Measurements from ENCODE around the gene FAM20A.
A peak's percentile ranks its signal among the peaks of the same experiment; 100 is the strongest.

The FAM20A gene

GRCh38 chr17:68600931-68601564 is at the start of gene FAM20A:
TSS of gene FAM20A (minus strand) at chr17:68601367. CDS start at chr17:68600666, 701 bp downstream.
- peak; percentile 78 for DNase-seq

GRCh38 chr17:68649324-68649723 is 48.2 kb upstream of the FAM20A start:
- DNase-seq: no peak

GRCh38 chr17:68646626-68647526 is 45.7 kb upstream of the FAM20A start:
- no peak for DNase-seq

- no peak for DNase-seq
Observed at GRCh38 chr17:68642118-68642412, 40.9 kb upstream of the FAM20A start.

- DNase-seq: no peak
Observed at GRCh38 chr17:68641276-68642117, 40.3 kb upstream of the FAM20A start.

- no peak for DNase-seq
Observed at GRCh38 chr17:68640242-68640989, 39.2 kb upstream of the FAM20A start.

GRCh38 chr17:68634345-68634876 is 33.2 kb upstream of the FAM20A start:
- DNase-seq: no peak

- no peak for DNase-seq
Observed at GRCh38 chr17:68628576-68628957, 27.4 kb upstream of the FAM20A start.

DNA sequence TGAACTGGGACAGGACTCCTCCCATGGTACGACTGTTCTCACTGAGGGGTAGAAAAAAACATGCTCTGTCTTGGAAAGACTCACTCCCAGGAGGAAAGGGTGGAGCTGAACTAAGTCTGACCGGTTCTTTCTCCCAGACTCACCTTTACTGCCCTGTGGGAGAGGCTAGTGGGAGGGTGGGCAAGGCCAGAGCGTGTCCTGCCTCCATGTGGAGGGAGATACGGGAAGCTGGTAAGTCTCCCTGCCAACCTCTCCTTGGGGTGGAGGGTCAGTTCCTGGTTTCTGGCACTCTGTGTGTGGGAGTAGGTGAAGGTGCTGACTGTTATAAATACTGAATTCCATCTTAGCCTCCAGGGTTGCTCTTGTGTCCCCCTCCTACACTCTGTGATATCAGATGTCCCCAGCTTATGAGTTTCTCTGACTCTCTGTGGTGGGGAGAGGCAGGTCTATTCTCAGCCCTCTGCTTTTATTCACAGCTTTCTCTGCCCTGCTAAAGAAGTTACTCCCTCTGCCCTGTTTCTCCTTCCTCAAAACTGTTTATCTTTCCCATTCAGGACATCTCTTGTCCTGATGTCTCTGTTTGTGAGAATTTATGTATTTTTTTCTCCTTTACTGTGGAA is 26.9 kb upstream of the FAM20A start:
- DNase-seq: no peak

- no peak for DNase-seq
Observed at GRCh38 chr17:68624381-68624780, 23.2 kb upstream of the FAM20A start.

DNA sequence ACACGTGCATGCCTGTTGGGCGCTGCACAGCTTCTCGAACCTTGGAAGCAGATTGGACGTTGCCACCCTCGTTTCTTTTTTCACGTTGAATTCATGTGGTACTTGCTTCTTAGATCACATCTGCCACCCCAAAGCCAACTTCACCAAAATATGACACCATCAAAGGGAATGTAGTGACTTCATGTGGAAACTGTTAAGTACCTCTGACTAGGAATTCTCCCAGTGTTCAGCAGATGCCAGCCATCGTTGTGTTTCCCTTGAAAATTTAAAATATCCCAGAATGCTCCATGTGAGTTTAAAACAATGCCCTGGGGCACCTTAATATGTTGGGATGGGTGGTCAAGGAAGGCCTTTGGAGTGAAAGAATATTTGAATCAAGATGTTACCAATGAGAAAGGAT is 22.6 kb upstream of the FAM20A start:
- no peak for DNase-seq

DNA sequence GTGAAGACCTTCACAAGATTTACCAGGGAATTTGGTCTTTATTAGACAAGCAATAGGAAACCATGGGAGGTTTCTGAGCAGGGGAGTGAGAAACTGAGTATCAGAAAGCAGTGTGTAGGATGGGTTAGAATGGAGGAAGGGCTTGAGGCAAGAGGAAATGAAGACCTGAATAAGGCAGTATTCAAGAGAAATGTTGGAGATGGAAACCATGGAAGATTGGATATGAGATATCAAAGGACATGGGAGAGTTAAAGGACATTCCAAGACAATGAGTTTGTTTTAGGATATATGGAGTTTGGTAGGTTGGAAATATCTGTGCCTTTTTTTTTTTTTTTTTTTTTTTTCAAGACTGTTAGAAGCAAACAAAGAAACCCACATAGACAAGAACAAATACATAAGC is 21.3 kb upstream of the FAM20A start:
- no peak for DNase-seq

- DNase-seq: no peak
Observed at GRCh38 chr17:68621065-68621464, 19.9 kb upstream of the FAM20A start.

- DNase-seq: no peak
Observed at GRCh38 chr17:68616334-68616733, 15.2 kb upstream of the FAM20A start.

DNA sequence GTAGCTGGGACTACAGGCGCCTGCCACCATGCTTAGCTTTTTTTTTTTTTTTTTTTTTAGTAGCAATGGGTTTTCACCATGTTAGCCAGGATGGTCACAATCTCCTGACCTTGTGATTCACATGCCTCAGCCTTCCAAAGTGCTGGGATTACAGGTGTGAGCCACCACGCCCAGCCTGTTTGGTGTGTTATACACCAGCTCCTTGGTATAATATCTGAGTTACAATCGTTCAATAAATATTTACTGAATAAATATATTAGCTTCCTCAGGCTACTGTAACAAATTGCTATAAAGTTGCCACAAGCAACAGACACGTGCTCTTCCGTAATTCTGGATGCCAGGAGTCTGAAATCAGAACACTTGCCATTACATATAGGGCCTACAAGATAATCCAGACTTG is 13.6 kb upstream of the FAM20A start:
- DNase-seq: no peak

DNA sequence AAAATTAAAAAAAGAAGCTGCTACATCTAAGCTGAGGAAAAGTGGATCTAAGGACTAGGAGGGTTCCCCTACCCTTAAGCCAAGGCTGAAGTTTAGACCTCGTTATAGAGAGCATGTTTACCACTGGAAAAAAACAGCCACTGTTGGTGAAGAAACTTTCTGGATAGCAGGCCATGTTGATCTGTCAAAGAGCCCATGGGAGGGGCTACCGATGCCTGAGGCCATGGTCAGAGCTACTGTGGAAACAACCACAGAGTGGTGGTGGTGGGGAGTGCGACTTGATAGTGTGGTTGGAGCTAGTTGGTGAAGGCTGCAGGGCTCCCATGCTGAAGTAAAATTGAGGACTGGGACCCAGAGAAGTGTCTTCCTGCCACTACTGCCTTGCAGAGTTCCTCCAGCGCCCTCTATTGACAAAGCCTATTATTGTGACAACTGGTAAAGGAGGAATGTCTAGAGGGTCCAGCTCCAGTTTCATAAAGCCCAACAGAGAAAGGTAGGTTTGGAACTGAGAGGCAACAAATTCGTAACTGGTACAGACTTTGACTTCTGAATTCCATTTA is 12.7 kb upstream of the FAM20A start:
- no peak for DNase-seq

- no peak for DNase-seq
Observed at GRCh38 chr17:68612923-68613292, 11.7 kb upstream of the FAM20A start.

GRCh38 chr17:68612209-68612922 is 11.2 kb upstream of the FAM20A start:
- DNase-seq: no peak

DNA sequence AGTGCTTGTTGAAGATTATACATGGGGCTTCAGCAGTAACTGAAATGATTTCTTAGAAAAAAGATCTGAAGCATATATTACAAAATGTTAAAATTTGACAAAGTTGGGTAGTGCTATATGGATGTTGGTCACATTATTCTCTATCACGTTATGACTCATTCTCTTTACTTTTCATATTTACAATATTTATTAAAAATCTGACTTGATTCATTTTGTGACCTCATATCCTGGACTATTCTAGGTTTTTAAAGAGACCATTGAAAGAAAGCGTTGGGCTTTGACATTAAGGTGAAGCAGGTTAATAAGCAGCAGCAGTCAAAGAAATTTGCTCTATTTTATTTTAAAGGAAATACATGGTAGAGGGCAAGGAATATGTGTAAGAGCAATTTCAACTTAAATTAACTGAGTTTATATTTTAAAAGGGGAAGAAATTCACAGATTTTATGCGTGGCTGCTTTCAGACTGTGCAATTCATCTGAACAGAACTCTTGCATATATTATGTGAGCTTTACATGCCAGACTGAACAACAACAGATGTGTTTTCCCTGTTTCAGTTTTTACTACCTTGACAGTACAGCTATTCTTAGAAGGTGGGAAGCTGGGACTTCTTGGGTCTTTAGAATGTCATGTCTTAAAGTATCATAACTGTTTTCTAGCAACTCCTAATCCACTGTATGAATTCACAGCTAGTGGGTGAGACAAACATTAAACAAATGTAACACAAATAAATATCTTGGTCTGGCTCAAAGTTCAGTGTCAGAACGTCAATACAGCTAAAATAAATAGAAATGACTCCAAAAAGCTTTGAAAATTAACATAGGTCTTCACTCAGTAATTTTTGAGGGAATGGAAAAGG is 10.4 kb upstream of the FAM20A start:
- no peak for DNase-seq

- DNase-seq: no peak
Observed at GRCh38 chr17:68610554-68610953, 9.4 kb upstream of the FAM20A start.
